Stimulated activated effector memory CD8-positive, alpha-beta T cell treated with anti-CD3 and anti-CD28 coated beads, Interleukin-12 subunit alpha, Interleukin-12 subunit beta, amount 100 ng/mL, for 72 hours (primary cell): ENCODE measurements around the gene PLSCR3.
A peak's percentile ranks its signal among the peaks of the same experiment; 100 is the strongest.

Experiments
- ATAC-seq: fragments of 150-1000 bp; cut with Tn5 transposase; 2 replicates; pipeline ENCODE4 v1.10.0; 2021
- DNase-seq, 2 donors: peaks; one replicate each; pipeline ENCODE4 v3.0.0; 2021 to 2022; ENCODE audit warnings: low spot score in 2 of 2
- H3K27ac Mint-ChIP-seq: one replicate; pipeline ENCODE4 v1.8.0; 2022; ENCODE audit warnings: mild to moderate bottlenecking, mixed read lengths
- H3K36me3 Mint-ChIP-seq: one replicate; pipeline ENCODE4 v1.8.0; 2022; ENCODE audit warnings: mild to moderate bottlenecking, mixed read lengths
- H3K4me1 Mint-ChIP-seq: one replicate; pipeline ENCODE4 v1.8.0; 2022; ENCODE audit warnings: mixed read lengths
- H3K4me3 Mint-ChIP-seq: one replicate; pipeline ENCODE4 v1.8.0; 2022; ENCODE audit warnings: mild to moderate bottlenecking, mixed read lengths
- H3K9me3 Mint-ChIP-seq: one replicate; pipeline ENCODE4 v1.8.0; 2022; ENCODE audit warnings: mixed read lengths

The PLSCR3 gene

DNA sequence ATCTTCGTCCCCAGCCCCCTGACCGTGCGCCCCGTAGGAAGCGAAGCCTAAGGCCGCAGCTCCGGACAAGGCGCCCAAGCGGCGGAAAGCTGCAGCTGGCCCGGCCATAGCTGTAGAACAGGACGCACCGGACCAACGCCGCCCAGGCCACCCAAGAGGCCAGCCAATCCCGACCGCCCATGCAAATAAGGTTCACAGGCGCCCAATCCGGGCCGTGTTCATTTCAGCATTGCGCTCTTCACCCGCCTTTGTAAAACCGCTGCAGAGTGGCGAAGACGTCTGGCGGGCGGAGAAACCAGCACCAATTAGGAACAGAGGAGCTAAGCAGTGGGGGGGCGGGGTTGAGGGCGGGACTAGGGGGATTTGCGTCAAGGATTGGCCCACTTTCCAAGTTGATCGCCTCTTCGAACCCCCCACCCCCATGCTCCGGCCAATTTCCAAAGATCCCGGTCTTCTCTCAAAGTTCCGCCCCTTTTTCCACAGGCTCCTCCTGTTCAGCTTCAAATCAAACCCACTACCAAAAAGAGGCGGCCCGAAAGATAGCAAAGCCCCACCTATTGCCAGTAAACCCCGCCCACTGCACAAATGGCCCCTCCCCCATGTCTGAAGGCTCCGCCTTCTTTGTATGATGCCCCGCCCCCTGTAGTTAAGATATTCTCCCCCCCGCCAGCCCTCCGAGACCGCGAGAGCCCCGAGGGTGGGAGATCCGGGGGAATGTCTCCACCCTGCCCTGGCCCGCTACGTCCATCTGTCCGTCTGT lies 9.8 kb upstream of the PLSCR3 start, which contains the start of gene TMEM256:
Gene TMEM256, minus strand, starts transcription at position 121 of the 760 bp plus-strand sequence. Its CDS starts 13 bp downstream, at position 108.
- H3K4me3 Mint-ChIP-seq = peak within 1 kb of the TSS; percentile 89

GRCh38 chr17:7403727-7403976 lies 9.3 kb upstream of the PLSCR3 start:
- DNase-seq (no peak), ATAC-seq (peak; percentile 53)
- peak overlapping the region; percentile 89 for H3K4me3 Mint-ChIP-seq
- H3K36me3 Mint-ChIP-seq = no peaks in the 10 kb centered on the region
- peaks cover 23% of the 10 kb centered on the region for H3K4me1 Mint-ChIP-seq
- peak overlapping the region; percentile 84 for H3K27ac Mint-ChIP-seq
- no peaks in the 10 kb centered on the region for H3K9me3 Mint-ChIP-seq

More for the DNA sequence above, 9.8 kb upstream of the PLSCR3 start, which contains the start of gene TMEM256:
- Mint-ChIP-seq H3K36me3 (no peaks in the 10 kb centered on the region), H3K9me3 (no peaks in the 10 kb centered on the region), H3K27ac (peak within 1 kb of the TSS; percentile 84), H3K4me1 (peaks cover 26% of the 10 kb centered on the region)
- ATAC-seq (peak; percentile 95), DNase-seq (peak; percentile 89 to 97)

DNA sequence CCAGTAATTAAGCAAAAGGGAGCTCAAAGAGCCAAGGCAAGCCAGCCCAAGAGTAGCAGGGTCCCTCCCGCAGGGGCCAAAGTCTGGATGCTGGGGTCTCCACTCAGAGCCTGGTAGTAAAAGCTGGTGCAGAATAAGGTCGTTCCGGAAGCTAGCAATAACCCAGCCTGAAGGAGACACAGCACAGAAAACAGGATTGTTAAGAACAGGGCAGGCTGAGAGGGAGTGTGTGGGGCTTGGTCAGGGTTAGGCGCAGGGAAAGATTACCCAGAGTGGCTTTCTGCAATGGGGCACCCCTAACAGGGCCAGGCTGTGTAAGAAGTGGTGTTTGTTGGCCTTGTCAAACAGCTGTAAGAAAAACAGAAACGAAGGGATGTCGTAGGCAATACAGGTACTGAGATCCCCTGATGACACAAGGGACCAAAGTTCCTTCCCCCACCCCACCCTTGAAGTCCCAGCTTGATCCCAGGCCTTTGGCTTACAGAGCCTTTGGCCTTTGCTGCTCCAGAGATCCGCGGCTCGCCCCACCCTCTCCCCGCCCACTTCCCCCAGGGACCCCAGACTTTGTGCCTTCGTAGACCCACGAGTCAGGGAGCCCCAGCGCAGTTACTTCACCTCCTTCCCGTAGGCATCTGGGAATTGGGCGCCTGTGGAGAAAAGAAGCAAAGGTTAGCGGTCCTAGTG lies 8.9 kb upstream of the PLSCR3 start:
- Mint-ChIP-seq H3K4me1 (peaks cover 23% of the 10 kb centered on the region), H3K9me3 (no peaks in the 10 kb centered on the region), H3K27ac (peak overlapping the region; percentile 84), H3K4me3 (peak overlapping the region; percentile 89), H3K36me3 (no peaks in the 10 kb centered on the region)
- ATAC-seq (no peak), DNase-seq (no peak)

DNA sequence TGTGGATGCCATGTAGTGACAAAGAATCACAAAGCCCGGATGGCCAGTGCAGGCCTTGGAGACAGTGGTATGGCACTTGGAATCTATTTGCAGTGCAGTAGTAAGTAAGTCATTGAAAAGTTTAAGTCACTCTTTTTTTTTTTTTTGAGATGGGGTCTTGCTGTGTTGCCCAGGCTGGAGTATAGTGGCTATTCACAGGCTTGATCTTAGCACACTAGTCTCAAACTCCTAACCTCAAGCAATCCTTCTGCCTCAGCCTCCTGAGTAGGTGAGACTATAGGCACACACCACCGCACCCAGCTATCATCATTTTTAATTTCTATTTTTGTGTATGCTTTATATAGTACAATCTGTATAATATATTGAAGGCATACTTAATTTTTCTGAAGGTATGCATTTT lies 4.3 kb upstream of the PLSCR3 start:
- Mint-ChIP-seq H3K9me3 (no peaks in the 10 kb centered on the region), H3K27ac (no peak overlapping the region), H3K4me3 (no peak overlapping the region), H3K36me3 (no peaks in the 10 kb centered on the region), H3K4me1 (peaks cover 20% of the 10 kb centered on the region)
- DNase-seq = no peak
- ATAC-seq = no peak

DNA sequence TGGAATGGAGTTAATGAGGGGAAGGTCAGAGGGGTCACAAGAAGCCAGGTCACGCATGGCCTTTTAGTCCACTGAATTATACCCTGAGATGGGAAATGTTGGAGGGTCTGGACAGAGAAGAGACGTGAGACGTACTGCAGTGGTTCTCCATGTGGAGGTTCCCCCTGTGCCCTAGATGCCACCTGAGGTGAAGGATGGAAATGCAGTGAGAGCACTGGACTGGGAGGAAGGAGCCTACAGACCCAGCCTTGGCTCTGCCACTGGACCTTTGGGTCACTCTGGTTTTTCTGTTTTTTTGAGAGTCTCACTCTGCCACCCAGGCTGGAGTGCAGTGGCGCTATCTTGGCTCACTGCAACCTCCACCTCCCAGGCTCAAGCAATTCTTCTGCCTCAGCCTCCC lies 1.8 kb upstream of the PLSCR3 start:
- no peak overlapping the region for H3K4me3 Mint-ChIP-seq
- no peak overlapping the region for H3K27ac Mint-ChIP-seq

GRCh38 chr17:7393613-7394451 lies 493 bp downstream of the PLSCR3 start:
- Mint-ChIP-seq H3K9me3 (no peaks in the 10 kb centered on the region), H3K4me3 (peak overlapping the region; percentile 92), H3K4me1 (peaks cover 30% of the 10 kb centered on the region), H3K36me3 (peaks cover 23% of the 10 kb centered on the region), H3K27ac (peak overlapping the region; percentile 93)
- peak in 1 of 2 donors; percentile 71 for DNase-seq
- ATAC-seq = peak; percentile 61

More for the DNA sequence above, 1.8 kb upstream of the PLSCR3 start:
- Mint-ChIP-seq H3K4me1 (peaks cover 18% of the 10 kb centered on the region), H3K9me3 (no peaks in the 10 kb centered on the region), H3K36me3 (peaks cover 14% of the 10 kb centered on the region)
- no peak for DNase-seq
- ATAC-seq = no peak

- Mint-ChIP-seq H3K9me3 (no peaks in the 10 kb centered on the region), H3K4me1 (peaks cover 30% of the 10 kb centered on the region), H3K4me3 (peak overlapping the region; percentile 92), H3K36me3 (peaks cover 29% of the 10 kb centered on the region), H3K27ac (peak overlapping the region; percentile 93)
- no peak for ATAC-seq
- DNase-seq = no peak
These were observed 1.4 kb downstream of the PLSCR3 start for GRCh38 chr17:7392696-7393612.

- H3K36me3 Mint-ChIP-seq = peaks cover 42% of the 10 kb centered on the region
These were observed 3.0 kb downstream of the PLSCR3 start for GRCh38 chr17:7391307-7391706.

GRCh38 chr17:7389924-7390910 lies 4.1 kb downstream of the PLSCR3 start:
- peaks cover 42% of the 10 kb centered on the region for H3K36me3 Mint-ChIP-seq
- no peak for ATAC-seq
- no peak overlapping the region for H3K4me3 Mint-ChIP-seq
- peak overlapping the region; percentile 54 for H3K27ac Mint-ChIP-seq
- DNase-seq = no peak
- peaks cover 23% of the 10 kb centered on the region for H3K4me1 Mint-ChIP-seq
- no peaks in the 10 kb centered on the region for H3K9me3 Mint-ChIP-seq

More at GRCh38 chr17:7391307-7391706, 3.0 kb downstream of the PLSCR3 start:
- Mint-ChIP-seq H3K4me1 (peaks cover 30% of the 10 kb centered on the region), H3K4me3 (no peak overlapping the region), H3K9me3 (no peaks in the 10 kb centered on the region), H3K27ac (no peak overlapping the region)
- no peak for ATAC-seq
- no peak for DNase-seq

- ATAC-seq (no peak), DNase-seq (no peak)
- Mint-ChIP-seq H3K36me3 (peaks cover 42% of the 10 kb centered on the region), H3K4me3 (no peak overlapping the region), H3K4me1 (peaks cover 25% of the 10 kb centered on the region), H3K27ac (no peak overlapping the region), H3K9me3 (no peaks in the 10 kb centered on the region)
These were observed 5.5 kb downstream of the PLSCR3 start for GRCh38 chr17:7388856-7389255.

GRCh38 chr17:7384489-7385081 lies 9.7 kb downstream of the PLSCR3 start:
- no peak for DNase-seq
- Mint-ChIP-seq H3K27ac (peak overlapping the region; percentile 76), H3K36me3 (peaks cover 24% of the 10 kb centered on the region), H3K4me3 (peak overlapping the region; percentile 71), H3K9me3 (no peaks in the 10 kb centered on the region), H3K4me1 (peaks cover 8% of the 10 kb centered on the region)
- ATAC-seq = no peak

GRCh38 chr17:7383742-7384488 lies 10.4 kb downstream of the PLSCR3 start:
- Mint-ChIP-seq H3K4me3 (peak overlapping the region; percentile 71), H3K36me3 (peaks cover 24% of the 10 kb centered on the region), H3K27ac (peak overlapping the region; percentile 76), H3K9me3 (no peaks in the 10 kb centered on the region), H3K4me1 (peaks cover 8% of the 10 kb centered on the region)
- peak; percentile 98 for ATAC-seq
- DNase-seq = peak; percentile 68 to 85

DNA sequence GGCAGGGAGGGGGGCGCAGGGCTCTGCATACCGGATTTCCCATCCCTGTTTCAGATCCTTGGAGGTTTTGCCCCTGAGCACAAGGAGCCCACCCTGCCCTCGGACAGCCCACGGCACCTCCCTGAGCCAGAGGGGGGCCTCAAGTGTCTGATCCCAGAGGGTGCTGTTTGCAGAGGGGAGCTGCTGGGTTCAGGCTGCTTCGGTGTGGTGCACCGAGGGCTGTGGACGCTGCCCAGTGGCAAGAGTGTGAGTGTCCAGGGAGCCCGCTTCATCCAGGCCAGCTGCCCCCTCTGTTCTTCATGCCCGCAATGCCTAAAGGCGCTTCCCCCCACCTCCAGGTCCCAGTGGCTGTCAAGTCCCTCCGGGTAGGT lies 11.0 kb downstream of the PLSCR3 start:
- peak overlapping the region; percentile 71 for H3K4me3 Mint-ChIP-seq
- peaks cover 8% of the 10 kb centered on the region for H3K4me1 Mint-ChIP-seq
- H3K9me3 Mint-ChIP-seq = no peaks in the 10 kb centered on the region
- ATAC-seq (no peak), DNase-seq (no peak)
- H3K27ac Mint-ChIP-seq = no peak overlapping the region
- H3K36me3 Mint-ChIP-seq = peaks cover 22% of the 10 kb centered on the region
